GM12873 (cell line): ENCODE measurements around the gene EXOC6B.

Experiments used
- CTCF ChIP-seq: IDR thresholded peaks from 2 replicates; pipeline ENCODE4 v1.5.1; 2012; ENCODE audit warnings: low read depth, mild to moderate bottlenecking, moderate library complexity, low read length, control low read depth; ENCODE audit not compliant: insufficient read depth; ENCODE audit errors: missing control alignments

Gene EXOC6B

GRCh38 chr2:72718876-72719275 lies 107.0 kb downstream of the EXOC6B start:
- no peak for TF ChIP-seq CTCF

- TF ChIP-seq CTCF, result no peak
Measured at GRCh38 chr2:72716601-72717000, 109.2 kb downstream of the EXOC6B start.

- peak; percentile 3 for TF ChIP-seq CTCF
Measured at GRCh38 chr2:72713857-72714256, 112.0 kb downstream of the EXOC6B start.

- TF ChIP-seq CTCF, result no peak
Measured at GRCh38 chr2:72712977-72713376, 112.9 kb downstream of the EXOC6B start.

GRCh38 chr2:72712304-72712703 lies 113.5 kb downstream of the EXOC6B start:
- no peak for TF ChIP-seq CTCF

GRCh38 chr2:72710418-72711152 lies 115.2 kb downstream of the EXOC6B start:
- no peak for TF ChIP-seq CTCF

- no peak for TF ChIP-seq CTCF
Measured at GRCh38 chr2:72708236-72708635, 117.6 kb downstream of the EXOC6B start.

- no peak for TF ChIP-seq CTCF
Measured at GRCh38 chr2:72698300-72698699, 127.5 kb downstream of the EXOC6B start.
